Skin of body (tissue), 2 donors: ENCODE results near the gene MRPS5. TPM values are rescaled to one million over a fixed set of nuclear protein-coding genes. Genes with fewer than 3 reads are reported as not detected.

ENCODE experiments used
- DNase-seq: peaks from one replicate; lab custom pipeline; 2025; lab: John Stamatoyannopoulos, UW
- total RNA-seq: library from RNA; depleted of rRNA; stranded (reverse); fragments of >200 nt; gene quantifications from one replicate; pipeline ENCODE4 v1.2.3, GENCODE V29; 2014

The MRPS5 gene
- total RNA-seq, 1 donor from 2014 or later: 52.0 TPM

DNA sequence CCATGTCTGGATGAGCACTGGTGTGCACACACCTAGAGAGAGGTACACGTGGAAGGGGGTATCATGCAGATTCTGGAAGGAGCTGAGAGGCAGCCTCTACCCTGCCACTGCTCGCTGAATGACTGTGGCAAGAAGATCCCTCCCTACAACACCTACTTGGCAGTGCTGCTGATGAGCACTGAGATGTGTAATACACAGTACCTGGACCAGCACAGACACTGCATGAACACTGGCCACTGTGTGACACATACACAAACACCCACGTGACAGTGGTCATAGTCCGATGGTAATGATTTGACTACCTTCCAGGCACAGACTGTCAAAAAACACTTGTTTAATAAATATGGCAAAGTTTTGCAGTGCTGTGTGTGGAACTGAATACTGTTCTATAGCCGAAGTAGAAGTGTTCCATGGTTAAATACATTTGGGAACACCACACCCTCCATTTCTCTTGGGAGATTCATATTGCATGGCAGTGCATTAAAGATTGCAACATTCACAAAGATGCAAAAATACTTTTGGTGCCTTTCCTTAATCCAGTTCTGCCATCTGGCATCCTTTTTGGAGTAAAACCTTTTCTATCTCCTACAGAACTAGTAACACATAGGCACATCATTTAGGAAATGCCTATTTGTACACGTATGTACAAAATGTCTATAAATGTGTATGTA, 29.6 kb downstream of the MRPS5 start:
- DNase-seq: no peak

DNA sequence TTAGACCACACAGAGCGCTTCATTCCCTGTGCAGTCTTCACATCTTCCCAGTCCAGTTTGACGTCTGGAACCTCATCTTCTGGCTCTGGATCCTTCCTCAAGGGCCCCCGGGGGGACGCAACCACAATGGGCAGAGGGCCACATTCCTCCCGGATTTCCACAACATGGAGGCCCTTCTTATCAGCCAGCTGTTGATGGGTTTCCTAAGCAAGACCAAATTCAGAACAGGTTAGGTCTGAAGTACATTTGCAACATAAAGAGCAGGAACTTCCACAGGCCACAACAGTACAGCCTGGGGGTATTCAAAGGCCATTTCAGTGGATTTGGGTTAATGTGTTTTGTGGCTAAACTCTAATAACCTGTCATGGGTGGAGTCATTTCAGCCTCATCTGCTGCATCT, 34.2 kb downstream of the MRPS5 start:
- DNase-seq: no peak

DNA sequence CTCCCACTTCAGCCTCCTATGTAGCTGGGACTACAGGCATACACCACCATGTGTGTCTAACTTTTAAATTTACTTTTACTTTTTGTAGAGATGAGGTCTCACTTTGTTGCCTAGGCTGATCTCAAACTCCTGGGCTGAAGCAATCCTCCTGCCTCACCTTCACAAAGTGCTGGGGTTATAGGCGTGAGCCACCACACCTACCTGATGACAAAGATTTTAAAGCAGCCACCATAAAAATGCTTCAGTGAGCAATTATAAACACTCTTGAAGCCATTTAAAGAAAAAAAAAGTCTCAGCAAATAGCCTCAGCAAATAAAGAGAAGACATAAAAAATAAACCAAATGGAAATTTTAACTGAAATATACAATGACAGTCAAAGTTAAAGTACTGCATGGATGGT, 35.6 kb downstream of the MRPS5 start:
- no peak for DNase-seq

DNA sequence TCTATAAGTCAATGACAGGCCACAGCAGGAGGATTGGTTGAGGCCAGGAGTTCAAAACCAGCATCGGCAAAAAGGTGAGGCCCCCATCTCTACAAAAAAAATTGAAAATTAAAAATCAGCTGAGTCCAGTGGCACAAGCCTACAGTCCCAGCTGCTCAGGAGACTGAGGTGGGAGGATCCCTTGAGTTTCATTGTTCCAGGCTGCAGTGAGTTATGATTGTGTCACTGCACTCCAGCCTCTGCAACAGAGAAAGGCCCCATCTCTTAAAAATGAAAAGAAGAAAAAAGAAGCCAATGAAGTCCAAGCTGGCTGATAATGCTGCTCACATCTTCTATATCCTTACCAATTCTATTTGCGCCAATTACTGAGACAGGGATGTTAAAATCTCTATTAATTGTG, 39.1 kb downstream of the MRPS5 start:
- no peak for DNase-seq

DNA sequence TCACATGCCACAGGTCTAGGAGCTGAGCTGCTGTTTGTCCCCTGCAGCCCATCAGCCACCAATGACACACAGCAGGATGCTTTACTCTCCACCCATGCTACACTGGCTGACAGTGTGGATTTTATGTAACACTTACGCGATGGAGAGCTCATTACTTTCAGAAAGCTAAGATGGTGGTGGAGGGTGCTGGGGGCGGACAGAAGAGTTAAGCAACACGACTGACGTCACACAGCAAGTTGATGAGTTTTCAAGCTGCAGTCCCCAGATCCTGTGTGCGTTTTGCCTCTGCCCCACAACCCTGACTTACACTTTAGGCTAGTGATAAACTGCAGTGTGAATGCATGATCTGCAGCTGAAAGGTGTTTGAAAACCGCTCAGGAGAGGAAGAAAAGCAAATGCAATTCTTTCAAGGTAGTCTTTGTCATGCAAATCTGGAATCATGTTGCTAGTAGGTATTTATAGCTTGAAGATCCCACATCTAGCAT, 42.4 kb downstream of the MRPS5 start:
- no peak for DNase-seq

DNA sequence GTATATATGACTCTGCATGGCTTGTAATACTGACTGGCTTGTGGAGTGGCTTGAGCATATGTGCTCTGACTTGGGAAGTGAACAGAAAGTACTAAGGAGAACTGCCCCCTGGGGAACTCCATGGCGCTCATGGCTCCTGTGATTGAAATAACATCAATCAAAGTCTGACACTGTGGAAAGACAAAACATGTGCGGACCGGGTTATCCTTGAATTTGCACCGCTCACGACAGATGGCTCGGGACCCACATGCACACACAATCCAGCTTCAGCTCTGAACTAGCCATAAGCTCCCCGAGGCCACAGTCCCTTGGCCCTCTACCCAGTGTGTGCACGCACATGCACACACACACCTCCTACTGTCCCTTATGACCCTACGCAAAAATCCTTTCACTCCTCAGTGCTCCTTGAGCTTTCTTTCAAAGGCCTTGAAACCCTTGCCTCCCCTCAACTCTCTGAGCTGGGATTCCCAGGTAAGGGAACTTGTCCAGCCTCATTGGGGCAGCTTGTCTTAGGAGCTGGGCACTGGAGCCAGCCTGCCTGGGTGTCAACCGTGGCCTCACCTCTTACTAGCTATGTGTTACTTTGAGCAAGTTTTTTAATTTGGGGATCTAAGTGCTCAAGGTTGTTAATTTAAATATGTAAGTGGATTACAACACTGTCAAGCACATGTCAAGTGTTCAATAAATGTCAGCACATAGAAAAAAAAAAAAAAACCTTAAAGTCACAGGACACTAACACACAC, 43.6 kb downstream of the MRPS5 start:
- DNase-seq: no peak

DNA sequence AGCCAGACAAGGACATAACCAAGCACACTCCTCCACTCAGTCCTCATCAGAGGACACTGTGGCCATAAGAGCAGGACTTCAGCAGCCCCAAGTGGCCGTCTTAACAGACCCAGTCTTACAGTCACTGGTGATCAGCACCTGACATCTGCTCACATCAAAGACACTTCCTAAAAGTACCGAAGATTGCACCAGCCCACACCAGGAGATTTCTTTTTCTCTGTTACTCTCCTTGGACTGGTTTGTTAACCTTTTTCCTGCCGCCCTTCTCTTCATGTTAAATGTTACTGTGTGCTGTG, 44.1 kb downstream of the MRPS5 start:
- DNase-seq: no peak

DNA sequence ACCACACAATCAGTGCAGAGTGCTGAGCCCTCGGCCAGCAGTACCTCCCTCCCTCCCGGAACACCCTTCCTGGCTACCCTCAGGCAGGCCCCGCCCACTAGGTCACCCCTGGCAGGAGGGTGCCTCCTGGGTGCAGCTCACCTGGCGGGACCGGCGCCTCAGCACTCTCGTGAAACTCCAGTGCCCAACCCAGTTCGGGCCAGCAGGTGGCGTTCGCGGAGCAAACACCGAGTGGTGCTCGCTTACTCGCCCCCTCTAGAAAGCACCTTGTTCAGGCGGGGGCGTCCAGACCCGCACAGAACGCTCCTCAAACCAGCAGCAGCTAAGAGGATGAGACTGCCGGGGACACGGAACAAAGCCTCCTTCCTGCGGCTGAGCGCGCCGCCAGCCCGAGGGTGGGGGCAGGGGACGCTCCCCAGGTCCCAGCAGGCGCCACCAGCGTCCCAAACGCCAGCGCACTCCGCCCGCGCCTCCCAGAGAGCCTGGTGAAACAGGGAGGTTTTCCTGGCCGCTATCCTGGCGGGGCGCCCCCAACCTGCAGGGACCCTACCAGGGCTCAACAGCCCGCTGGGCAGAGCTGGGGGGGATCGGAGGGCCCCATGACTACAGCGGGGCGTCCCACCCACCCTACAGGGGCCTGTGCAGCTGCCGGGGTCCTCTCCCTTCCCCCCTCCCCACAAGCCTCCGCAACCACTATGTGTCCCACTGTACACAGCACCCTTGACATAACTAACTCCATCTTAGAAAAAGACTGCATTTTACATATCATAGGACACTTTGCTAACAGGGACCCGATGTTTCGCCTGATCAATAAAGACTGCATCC, 44.7 kb downstream of the MRPS5 start:
- DNase-seq: no peak

DNA sequence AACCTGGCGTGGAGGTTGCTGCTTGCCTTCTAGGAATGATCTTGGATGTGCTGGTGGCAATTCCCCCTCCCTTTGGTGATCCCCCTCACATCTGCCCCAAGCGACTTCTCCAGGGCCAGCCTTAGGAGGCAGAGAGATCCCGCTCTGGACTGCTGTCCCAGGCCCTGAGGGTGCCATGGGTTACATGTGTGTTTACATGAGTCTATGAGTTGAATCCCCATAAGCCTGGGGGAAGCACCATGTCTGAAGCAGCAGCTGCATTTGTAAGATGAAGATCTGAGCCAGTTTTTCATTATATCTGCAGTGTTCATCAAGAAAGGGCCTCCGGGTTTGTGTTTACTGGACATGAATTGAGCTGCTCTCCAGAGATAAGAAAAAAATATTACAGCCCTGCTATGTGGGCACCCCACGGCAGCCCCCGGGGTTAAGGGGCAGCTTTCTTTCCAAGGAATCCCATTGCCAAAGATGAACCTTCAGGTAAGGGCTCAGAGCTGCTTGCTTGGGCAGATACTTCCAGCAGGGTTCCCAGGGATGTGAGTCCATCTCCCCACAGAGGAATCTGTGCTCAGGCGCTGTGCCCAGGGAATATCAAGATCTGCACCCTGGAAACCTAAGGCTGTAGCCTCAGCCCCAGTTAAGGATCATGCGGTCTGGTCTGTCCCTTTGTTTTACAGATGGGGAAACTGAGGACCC, 46.0 kb downstream of the MRPS5 start:
- DNase-seq: no peak

DNA sequence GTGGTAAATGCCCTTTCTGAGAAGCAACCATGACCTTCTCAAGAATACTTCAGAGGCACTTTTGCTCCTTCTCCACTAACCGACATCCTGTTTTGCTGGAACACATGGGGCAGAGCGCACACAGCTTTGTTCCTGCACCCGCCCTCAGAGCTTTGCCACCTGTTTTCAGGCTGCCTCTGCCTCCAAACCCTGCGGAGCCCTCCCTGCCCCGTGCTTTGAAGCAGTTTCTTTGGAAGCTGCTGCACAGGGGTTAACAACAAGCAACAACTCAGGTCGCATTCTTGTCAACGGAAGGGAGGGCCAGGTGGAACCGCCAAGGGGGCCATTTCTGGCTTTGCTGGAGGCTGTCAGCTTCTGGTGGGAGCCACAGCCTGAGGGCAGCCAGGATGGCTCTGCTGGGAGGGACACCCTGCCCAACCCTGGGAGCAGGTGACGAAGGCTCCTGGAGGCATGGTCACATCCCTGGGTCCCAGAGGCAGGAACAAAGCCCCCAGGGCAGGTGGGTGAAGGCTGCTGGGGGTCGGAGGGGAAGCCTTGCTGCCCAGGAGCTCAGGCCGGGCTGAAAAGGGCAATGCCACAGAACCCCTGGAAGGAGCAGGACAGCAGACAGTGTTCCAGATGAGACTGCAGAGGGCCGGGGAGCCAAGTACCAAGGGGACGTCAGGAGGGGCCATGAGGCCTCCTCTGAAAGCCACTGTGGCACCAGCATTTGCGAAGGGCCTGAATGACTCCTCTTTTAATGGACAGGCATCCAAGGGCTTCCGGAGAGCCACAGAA, 46.8 kb downstream of the MRPS5 start:
- DNase-seq: no peak

DNA sequence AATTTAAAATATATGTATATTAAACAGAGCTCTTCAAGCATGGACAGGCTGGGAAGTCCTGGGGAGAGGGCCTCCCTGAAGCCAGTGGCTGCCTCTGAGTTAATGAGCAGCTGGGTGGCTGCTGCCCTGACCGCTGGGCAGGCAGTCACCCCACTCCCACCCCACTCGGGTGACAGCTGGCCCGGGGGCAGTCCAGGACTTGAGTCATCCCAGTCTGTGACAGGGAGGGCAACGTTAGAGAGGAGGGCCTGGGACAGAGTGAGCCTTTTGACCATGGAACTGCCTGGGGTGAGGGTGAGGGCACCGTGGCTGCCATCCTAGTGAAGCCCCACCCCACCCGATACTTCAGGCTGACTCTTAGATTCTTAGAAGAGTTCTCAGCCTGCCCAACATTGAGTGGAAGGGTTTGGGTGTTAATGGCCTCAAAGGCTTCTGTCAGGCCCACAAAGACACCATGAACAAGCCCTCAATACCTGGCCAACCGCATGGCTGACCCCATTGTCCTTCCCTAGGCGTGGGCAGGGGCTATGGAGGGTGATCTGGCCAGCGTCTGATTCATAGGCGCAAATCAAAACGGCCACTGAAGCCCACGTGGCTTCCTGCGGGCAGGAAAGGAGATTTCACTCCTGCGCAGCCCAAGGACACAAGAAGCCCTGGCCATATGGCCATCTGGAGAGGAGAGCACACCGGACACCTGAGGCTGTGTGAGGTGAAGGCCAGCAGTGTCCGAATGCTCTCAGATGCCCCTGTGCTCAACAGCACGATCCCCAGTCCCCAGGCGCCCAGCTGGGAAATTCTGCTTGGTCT, 47.5 kb downstream of the MRPS5 start:
- DNase-seq: no peak

DNA sequence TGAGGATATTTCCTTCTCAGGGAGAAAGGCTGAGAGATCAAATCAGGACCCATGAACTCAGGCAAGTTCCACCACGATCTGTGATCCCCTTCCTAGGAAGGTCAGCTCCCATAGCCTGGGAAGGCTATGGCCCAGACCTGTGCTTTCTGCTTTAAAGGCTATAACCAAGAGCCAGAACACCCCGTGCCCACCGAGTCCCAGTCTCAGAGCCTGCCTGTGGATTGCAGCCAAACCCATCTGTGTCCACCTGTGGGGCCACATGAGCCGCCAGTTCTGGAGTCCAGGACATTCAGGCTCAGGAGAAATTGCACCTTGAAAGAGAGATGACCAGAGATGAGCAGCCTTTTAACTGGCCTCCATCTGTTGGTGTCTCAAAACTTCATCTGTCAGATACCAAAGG, 49.2 kb downstream of the MRPS5 start:
- DNase-seq: no peak

DNA sequence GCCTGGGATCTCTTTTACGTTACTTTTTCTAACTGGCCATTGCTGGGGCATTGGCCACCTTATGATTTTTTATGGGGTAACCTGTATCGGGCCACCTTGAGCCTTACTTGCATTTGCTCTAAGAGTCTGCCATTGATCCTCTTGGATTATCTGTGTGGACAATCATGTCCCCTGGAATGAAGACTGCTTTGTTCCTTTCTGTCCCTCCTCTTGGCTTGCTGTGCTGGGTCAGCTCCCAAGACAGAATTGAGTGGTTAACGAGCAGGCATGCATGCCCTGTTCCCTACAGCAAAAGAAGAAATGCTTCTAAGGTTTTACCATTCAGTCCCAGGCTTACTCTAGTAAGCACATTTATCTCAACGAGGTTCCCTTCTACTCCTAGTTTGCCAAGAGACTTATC, 49.8 kb downstream of the MRPS5 start:
- DNase-seq: no peak

DNA sequence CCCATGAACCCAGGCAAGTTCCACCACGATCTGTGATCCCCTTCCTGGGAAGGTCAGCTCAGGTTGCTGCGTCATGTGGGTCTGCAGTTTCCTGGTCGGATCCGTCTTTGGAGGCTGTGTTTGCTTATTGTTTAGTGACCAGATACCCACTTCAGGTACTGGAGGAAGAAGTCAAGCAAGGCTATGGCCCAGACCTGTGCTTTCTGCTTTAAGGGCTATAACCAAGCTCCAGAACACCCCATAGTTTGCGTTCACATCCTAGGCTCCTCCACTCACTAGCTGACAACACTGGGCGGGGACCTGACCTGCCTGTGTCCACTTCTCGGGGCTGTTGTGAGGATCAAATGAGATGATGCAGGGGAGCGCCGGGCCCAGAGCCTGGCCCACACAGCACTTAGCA, 52.1 kb downstream of the MRPS5 start:
- DNase-seq: no peak

DNA sequence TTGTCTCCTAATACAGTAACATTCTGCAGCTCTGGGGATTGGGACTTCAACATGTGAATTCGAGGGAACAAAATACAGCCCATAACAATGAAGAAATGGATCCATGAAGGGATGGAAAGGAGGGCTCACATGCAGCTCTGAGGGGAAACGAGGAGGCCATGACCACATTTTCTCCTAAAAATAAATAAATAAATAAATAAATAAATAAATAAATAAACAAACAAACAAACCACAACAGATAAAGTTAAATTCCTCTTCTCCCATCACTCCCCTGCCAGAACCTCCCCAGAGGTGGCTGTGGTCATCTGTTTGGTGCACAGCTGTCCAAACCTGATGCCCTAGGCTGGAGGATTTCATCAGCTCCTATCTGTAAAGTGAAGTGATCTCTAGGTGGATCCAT, 53.4 kb downstream of the MRPS5 start:
- DNase-seq: no peak

DNA sequence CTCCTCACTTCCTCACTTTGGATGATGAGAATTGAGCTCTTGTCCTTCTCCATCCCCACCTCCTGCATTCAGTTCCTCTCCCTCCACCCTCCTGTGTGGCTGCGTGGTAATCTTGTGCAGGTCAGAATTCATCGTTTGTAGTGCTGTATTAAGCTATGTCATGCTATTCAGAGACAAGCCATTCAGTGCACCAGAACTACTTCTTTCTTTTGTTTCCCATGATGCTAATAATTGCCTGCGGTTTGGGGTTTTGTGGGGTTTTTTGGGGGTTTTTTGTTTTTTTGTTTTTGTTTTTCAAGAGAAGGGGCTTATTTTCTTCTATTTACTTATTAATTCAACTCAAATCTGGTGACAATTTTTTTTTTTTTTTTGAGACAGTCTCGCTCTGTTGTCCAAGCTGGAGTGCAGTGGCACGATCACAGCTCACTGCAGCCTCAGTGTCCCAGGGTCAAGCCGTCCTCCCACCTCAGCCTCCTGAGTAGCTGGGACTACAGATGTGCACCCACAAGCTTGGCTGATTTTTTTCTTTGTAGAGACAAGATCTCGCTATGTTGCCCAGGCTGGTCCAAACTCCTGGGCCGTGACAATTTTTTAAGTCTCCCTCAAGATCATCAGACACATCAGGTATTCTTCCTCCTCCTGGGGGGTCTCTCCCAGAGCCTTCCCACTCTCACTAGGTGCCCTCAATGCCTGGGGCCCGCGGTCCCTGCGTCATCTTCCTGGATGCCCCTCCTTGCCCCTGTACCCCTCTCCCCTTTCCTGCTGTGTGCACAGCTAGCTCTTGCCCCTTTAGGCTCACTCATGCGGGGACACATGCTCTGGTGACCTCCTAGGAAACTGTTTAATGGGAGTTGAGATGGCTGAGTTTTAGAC, 58.3 kb downstream of the MRPS5 start:
- DNase-seq: no peak

DNA sequence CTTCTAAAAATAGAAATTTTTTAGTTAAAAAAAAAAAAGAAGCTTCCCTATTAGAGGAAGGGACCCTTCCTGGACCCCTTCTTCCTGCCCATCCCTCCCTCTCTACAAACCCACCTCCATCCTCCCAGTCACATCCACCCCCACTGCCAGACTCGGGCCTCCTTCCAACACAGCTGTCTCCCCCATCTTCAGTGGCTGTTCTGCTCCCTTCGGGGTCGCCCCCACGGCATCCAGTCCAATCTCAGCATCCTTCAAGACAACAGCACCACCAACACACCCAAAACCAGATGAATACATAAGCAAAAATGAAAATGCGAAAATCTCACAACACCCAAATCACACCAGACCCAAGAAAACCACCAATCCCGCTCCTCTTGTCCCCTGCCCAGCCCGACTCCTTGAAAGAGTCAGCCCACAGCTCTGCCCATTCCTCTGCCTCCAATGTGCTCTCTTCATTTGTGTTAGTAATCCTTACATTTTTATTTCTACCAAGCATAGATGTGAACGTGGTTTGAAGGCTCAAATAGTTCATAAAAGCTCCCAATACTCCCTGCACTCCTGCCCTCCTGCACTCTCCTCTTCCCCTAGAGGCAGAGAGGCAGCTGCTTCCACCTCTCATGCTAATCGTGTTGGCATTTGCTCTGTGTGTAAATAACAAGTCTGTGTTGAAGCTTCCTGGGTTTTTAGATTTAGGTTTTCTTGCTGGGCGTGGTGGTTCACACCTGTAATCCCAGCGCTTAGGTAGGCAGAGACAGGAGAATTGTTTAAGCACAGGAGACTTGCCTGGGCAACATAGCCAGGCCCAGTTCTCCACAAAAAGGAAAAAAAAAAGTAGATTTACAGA, 59.1 kb downstream of the MRPS5 start:
- DNase-seq: no peak

DNA sequence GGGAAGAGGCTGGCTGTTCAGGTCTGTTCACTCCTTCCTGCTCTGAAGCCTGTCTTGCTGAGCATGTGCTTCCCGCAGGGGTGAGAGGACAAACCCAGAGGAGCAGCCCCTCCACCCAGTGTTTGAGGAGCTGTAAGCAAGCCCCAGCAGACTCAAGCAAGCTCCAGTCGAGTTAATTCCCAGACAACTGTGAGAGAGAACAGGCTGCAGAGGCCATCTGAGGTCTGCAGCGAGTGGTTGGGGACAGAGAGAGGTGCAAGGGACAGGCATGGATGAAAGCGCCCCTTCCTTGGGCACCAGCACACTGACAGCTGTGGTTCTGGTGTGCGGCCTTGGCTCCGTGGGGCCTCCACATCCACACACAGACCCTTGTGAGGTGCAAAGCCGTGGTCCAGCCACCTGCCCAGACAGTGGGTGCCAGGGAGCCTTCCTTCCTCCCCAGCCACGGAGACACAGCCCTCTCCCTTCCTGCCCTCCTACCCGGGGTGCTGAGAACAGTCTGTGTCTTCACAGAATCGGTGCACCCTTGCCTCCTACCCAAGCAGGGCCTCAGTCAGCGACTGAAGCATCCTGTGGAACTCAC, 59.9 kb downstream of the MRPS5 start:
- no peak for DNase-seq
